ENCODE data around the gene IZUMO4.

The IZUMO4 gene

GRCh38 chr19:2112516-2113320, 16.0 kb downstream of the IZUMO4 start:
- Histone ChIP-seq H2AFZ (ENCODE audit: low read length, unreplicated experiment) (no peak overlapping the region), H3K27ac (ENCODE audit: low read depth, low read length) (no peak overlapping the region), H3K27me3 (ENCODE audit: insufficient read depth, low read length) (no peaks in the 10 kb centered on the region), H3K36me3 (ENCODE audit: insufficient read depth, low read length) (peaks cover 2% of the 10 kb centered on the region; the same call in 1 of the 2 replicates), H3K79me2 (ENCODE audit: control insufficient read depth, insufficient read depth, low read length, unreplicated experiment) (no peaks in the 10 kb centered on the region), H3K4me3 (ENCODE audit: low read depth, low read length) (no peak overlapping the region), H3K4me1 (ENCODE audit: control insufficient read depth, insufficient read depth, low read length, unreplicated experiment) (peaks cover 15% of the 10 kb centered on the region)

- no peaks in the 10 kb centered on the region for H3K27me3 ChIP-seq (ENCODE audit: insufficient read depth, low read length)
- H3K36me3 ChIP-seq (ENCODE audit: insufficient read depth, low read length): peaks cover 2% of the 10 kb centered on the region; the same call in 1 of the 2 replicates
- H3K79me2 ChIP-seq (ENCODE audit: control insufficient read depth, insufficient read depth, low read length, unreplicated experiment): no peaks in the 10 kb centered on the region
- no peak overlapping the region for H2AFZ ChIP-seq (ENCODE audit: low read length, unreplicated experiment)
- peaks cover 15% of the 10 kb centered on the region for H3K4me1 ChIP-seq (ENCODE audit: control insufficient read depth, insufficient read depth, low read length, unreplicated experiment)
- no peak overlapping the region for H3K4me3 ChIP-seq (ENCODE audit: low read depth, low read length)
- H3K27ac ChIP-seq (ENCODE audit: low read depth, low read length): peak overlapping the region; percentile 51
Measured at GRCh38 chr19:2113439-2114211, 16.9 kb downstream of the IZUMO4 start.

GRCh38 chr19:2114218-2114617, 17.5 kb downstream of the IZUMO4 start:
- Histone ChIP-seq H3K4me1 (ENCODE audit: control insufficient read depth, insufficient read depth, low read length, unreplicated experiment) (peaks cover 15% of the 10 kb centered on the region), H3K79me2 (ENCODE audit: control insufficient read depth, insufficient read depth, low read length, unreplicated experiment) (no peaks in the 10 kb centered on the region), H2AFZ (ENCODE audit: low read length, unreplicated experiment) (no peak overlapping the region), H3K27ac (ENCODE audit: low read depth, low read length) (peak overlapping the region; percentile 51), H3K4me3 (ENCODE audit: low read depth, low read length) (no peak overlapping the region), H3K27me3 (ENCODE audit: insufficient read depth, low read length) (no peaks in the 10 kb centered on the region), H3K36me3 (ENCODE audit: insufficient read depth, low read length) (peaks cover 2% of the 10 kb centered on the region; the same call in 1 of the 2 replicates)

GRCh38 chr19:2114821-2115220, 18.1 kb downstream of the IZUMO4 start:
- Histone ChIP-seq H3K27me3 (ENCODE audit: insufficient read depth, low read length) (no peaks in the 10 kb centered on the region), H3K36me3 (ENCODE audit: insufficient read depth, low read length) (peaks cover 2% of the 10 kb centered on the region; the same call in 1 of the 2 replicates), H3K4me3 (ENCODE audit: low read depth, low read length) (no peak overlapping the region), H2AFZ (ENCODE audit: low read length, unreplicated experiment) (no peak overlapping the region), H3K27ac (ENCODE audit: low read depth, low read length) (no peak overlapping the region), H3K4me1 (ENCODE audit: control insufficient read depth, insufficient read depth, low read length, unreplicated experiment) (peaks cover 15% of the 10 kb centered on the region), H3K79me2 (ENCODE audit: control insufficient read depth, insufficient read depth, low read length, unreplicated experiment) (no peaks in the 10 kb centered on the region)

GRCh38 chr19:2115324-2115723, 18.6 kb downstream of the IZUMO4 start:
- H3K27ac ChIP-seq (ENCODE audit: low read depth, low read length): no peak overlapping the region
- no peaks in the 10 kb centered on the region for H3K27me3 ChIP-seq (ENCODE audit: insufficient read depth, low read length)
- peaks cover 15% of the 10 kb centered on the region for H3K4me1 ChIP-seq (ENCODE audit: control insufficient read depth, insufficient read depth, low read length, unreplicated experiment)
- no peak overlapping the region for H2AFZ ChIP-seq (ENCODE audit: low read length, unreplicated experiment)
- H3K79me2 ChIP-seq (ENCODE audit: control insufficient read depth, insufficient read depth, low read length, unreplicated experiment): no peaks in the 10 kb centered on the region
- peaks cover 2% of the 10 kb centered on the region; the same call in 1 of the 2 replicates for H3K36me3 ChIP-seq (ENCODE audit: insufficient read depth, low read length)
- no peak overlapping the region for H3K4me3 ChIP-seq (ENCODE audit: low read depth, low read length)

GRCh38 chr19:2115911-2116426, 19.3 kb downstream of the IZUMO4 start:
- Histone ChIP-seq H3K4me1 (ENCODE audit: control insufficient read depth, insufficient read depth, low read length, unreplicated experiment) (peaks cover 15% of the 10 kb centered on the region), H3K79me2 (ENCODE audit: control insufficient read depth, insufficient read depth, low read length, unreplicated experiment) (no peaks in the 10 kb centered on the region), H3K36me3 (ENCODE audit: insufficient read depth, low read length) (peaks cover 2% of the 10 kb centered on the region; the same call in 1 of the 2 replicates), H3K27ac (ENCODE audit: low read depth, low read length) (no peak overlapping the region), H3K27me3 (ENCODE audit: insufficient read depth, low read length) (no peaks in the 10 kb centered on the region), H3K4me3 (ENCODE audit: low read depth, low read length) (no peak overlapping the region), H2AFZ (ENCODE audit: low read length, unreplicated experiment) (no peak overlapping the region)

- peaks cover 15% of the 10 kb centered on the region for H3K4me1 ChIP-seq (ENCODE audit: control insufficient read depth, insufficient read depth, low read length, unreplicated experiment)
- H3K79me2 ChIP-seq (ENCODE audit: control insufficient read depth, insufficient read depth, low read length, unreplicated experiment): no peaks in the 10 kb centered on the region
- no peak overlapping the region for H3K4me3 ChIP-seq (ENCODE audit: low read depth, low read length)
- no peak overlapping the region for H2AFZ ChIP-seq (ENCODE audit: low read length, unreplicated experiment)
- no peaks in the 10 kb centered on the region for H3K27me3 ChIP-seq (ENCODE audit: insufficient read depth, low read length)
- H3K27ac ChIP-seq (ENCODE audit: low read depth, low read length): no peak overlapping the region
- H3K36me3 ChIP-seq (ENCODE audit: insufficient read depth, low read length): peaks cover 2% of the 10 kb centered on the region; the same call in 1 of the 2 replicates
Measured at GRCh38 chr19:2116507-2116906, 19.8 kb downstream of the IZUMO4 start.

GRCh38 chr19:2117215-2117960, 20.7 kb downstream of the IZUMO4 start:
- no peaks in the 10 kb centered on the region for H3K27me3 ChIP-seq (ENCODE audit: insufficient read depth, low read length)
- H3K27ac ChIP-seq (ENCODE audit: low read depth, low read length): no peak overlapping the region
- peaks cover 2% of the 10 kb centered on the region; the same call in 1 of the 2 replicates for H3K36me3 ChIP-seq (ENCODE audit: insufficient read depth, low read length)
- no peaks in the 10 kb centered on the region for H3K79me2 ChIP-seq (ENCODE audit: control insufficient read depth, insufficient read depth, low read length, unreplicated experiment)
- H3K4me3 ChIP-seq (ENCODE audit: low read depth, low read length): no peak overlapping the region
- H2AFZ ChIP-seq (ENCODE audit: low read length, unreplicated experiment): no peak overlapping the region
- peaks cover 15% of the 10 kb centered on the region for H3K4me1 ChIP-seq (ENCODE audit: control insufficient read depth, insufficient read depth, low read length, unreplicated experiment)

GRCh38 chr19:2118438-2118837, 21.7 kb downstream of the IZUMO4 start:
- H3K4me3 ChIP-seq (ENCODE audit: low read depth, low read length): no peak overlapping the region
- H3K27ac ChIP-seq (ENCODE audit: low read depth, low read length): no peak overlapping the region
- H3K79me2 ChIP-seq (ENCODE audit: control insufficient read depth, insufficient read depth, low read length, unreplicated experiment): no peaks in the 10 kb centered on the region
- peaks cover 14% of the 10 kb centered on the region for H3K4me1 ChIP-seq (ENCODE audit: control insufficient read depth, insufficient read depth, low read length, unreplicated experiment)
- no peak overlapping the region for H2AFZ ChIP-seq (ENCODE audit: low read length, unreplicated experiment)
- no peaks in the 10 kb centered on the region for H3K27me3 ChIP-seq (ENCODE audit: insufficient read depth, low read length)
- H3K36me3 ChIP-seq (ENCODE audit: insufficient read depth, low read length): peaks cover 3% of the 10 kb centered on the region; the same call in 1 of the 2 replicates

Data from ACC112 (cell line).